ENCODE measurements around the gene RHBDF1. TPM values are rescaled to one million over a fixed set of nuclear protein-coding genes. Genes with fewer than 3 reads are reported as not detected.

RHBDF1 gene
- total and polyA plus RNA-seq, 10 of the 15 experiments (the other 5 are each of a cell fraction or from before 2014, with no cell fraction given) = 0.04 to 0.85 (median 0.36) TPM; not detected in 3

- TF ChIP-seq, protein P1, sequence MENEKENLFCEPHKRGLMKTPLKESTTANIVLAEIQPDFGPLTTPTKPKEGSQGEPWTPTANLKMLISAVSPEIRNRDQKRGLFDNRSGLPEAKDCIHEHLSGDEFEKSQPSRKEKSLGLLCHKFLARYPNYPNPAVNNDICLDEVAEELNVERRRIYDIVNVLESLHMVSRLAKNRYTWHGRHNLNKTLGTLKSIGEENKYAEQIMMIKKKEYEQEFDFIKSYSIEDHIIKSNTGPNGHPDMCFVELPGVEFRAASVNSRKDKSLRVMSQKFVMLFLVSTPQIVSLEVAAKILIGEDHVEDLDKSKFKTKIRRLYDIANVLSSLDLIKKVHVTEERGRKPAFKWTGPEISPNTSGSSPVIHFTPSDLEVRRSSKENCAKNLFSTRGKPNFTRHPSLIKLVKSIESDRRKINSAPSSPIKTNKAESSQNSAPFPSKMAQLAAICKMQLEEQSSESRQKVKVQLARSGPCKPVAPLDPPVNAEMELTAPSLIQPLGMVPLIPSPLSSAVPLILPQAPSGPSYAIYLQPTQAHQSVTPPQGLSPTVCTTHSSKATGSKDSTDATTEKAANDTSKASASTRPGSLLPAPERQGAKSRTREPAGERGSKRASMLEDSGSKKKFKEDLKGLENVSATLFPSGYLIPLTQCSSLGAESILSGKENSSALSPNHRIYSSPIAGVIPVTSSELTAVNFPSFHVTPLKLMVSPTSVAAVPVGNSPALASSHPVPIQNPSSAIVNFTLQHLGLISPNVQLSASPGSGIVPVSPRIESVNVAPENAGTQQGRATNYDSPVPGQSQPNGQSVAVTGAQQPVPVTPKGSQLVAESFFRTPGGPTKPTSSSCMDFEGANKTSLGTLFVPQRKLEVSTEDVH (IDR thresholded peaks at IDR 0.05; ENCODE audit: low read depth, partially characterized antibody) = no peak
- TF ChIP-seq, protein P2, sequence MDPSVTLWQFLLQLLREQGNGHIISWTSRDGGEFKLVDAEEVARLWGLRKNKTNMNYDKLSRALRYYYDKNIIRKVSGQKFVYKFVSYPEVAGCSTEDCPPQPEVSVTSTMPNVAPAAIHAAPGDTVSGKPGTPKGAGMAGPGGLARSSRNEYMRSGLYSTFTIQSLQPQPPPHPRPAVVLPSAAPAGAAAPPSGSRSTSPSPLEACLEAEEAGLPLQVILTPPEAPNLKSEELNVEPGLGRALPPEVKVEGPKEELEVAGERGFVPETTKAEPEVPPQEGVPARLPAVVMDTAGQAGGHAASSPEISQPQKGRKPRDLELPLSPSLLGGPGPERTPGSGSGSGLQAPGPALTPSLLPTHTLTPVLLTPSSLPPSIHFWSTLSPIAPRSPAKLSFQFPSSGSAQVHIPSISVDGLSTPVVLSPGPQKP (IDR thresholded peaks at IDR 0.05; ENCODE audit: low read depth, low read length) = no peak
- no peak for TF ChIP-seq ESRRA (IDR thresholded peaks at IDR 0.05; ENCODE audit: low read length)
- TF ChIP-seq PKNOX1 (IDR thresholded peaks at IDR 0.05) = no peak
Observed at GRCh38 chr16:64914-65255, 7.5 kb downstream of the RHBDF1 start (continued).
